GM19193 (cell line): ENCODE data around the gene AHNAK2.

Experiments used
- POLR2A ChIP-seq: IDR thresholded peaks from 4 replicates; pipeline ENCODE4 v1.6.1; 2011; ENCODE audit not compliant: insufficient read depth, insufficient read length; ENCODE audit errors: extremely low read depth

Gene AHNAK2

GRCh38 chr14:104980611-104981531 lies 2.7 kb upstream of the AHNAK2 start:
- no peak for TF ChIP-seq POLR2A

GRCh38 chr14:104979758-104980610 lies 1.8 kb upstream of the AHNAK2 start:
- TF ChIP-seq POLR2A, result no peak

- no peak for TF ChIP-seq POLR2A
These were observed 845 bp upstream of the AHNAK2 start for GRCh38 chr14:104978746-104979691.

- no peak for TF ChIP-seq POLR2A
These were observed 1.0 kb downstream of the AHNAK2 start for GRCh38 chr14:104977008-104977680.

- TF ChIP-seq POLR2A, result no peak
These were observed 1.8 kb downstream of the AHNAK2 start for GRCh38 chr14:104976198-104977007.

GRCh38 chr14:104975481-104976197 lies 2.5 kb downstream of the AHNAK2 start:
- no peak for TF ChIP-seq POLR2A

- TF ChIP-seq POLR2A, result no peak
These were observed 3.3 kb downstream of the AHNAK2 start for GRCh38 chr14:104974665-104975390.

GRCh38 chr14:104974146-104974541 lies 4.0 kb downstream of the AHNAK2 start:
- TF ChIP-seq POLR2A, result no peak

- TF ChIP-seq POLR2A, result no peak
These were observed 4.6 kb downstream of the AHNAK2 start for GRCh38 chr14:104973385-104974145.

- TF ChIP-seq POLR2A, result no peak
These were observed 5.1 kb downstream of the AHNAK2 start for GRCh38 chr14:104973135-104973384.

GRCh38 chr14:104972301-104973134 lies 5.7 kb downstream of the AHNAK2 start:
- no peak for TF ChIP-seq POLR2A
